GM06990 (cell line): ENCODE results near the gene TENT4B.
"Not testable (repeated sequence)": the region's sequence is repeated elsewhere in the genome, so short reads cannot be mapped to it uniquely, and the experiment has no call there.

Source experiments
- DNase-seq: peaks from one replicate; pipeline ENCODE4 v3.0.0-alpha.2; 2011; ENCODE audit not compliant: insufficient read length; ENCODE audit errors: extremely low read depth
- H3K27me3 ChIP-seq: replicated peaks from 2 replicates; pipeline ENCODE4 v1.6.0; 2011; ENCODE audit warnings: low read length; ENCODE audit not compliant: control insufficient read depth, insufficient read depth
- H3K36me3 ChIP-seq: 2 replicates; pipeline ENCODE4 v1.5.1; 2011; ENCODE audit warnings: low read length; ENCODE audit not compliant: control insufficient read depth, insufficient read depth
- H3K4me3 ChIP-seq: replicated peaks from 2 replicates; pipeline ENCODE4 v1.5.1; 2011; ENCODE audit warnings: low read depth, mild to moderate bottlenecking, control low read depth, low read length
- TF ChIP-seq, protein P1 (sequence below): IDR thresholded peaks from 2 replicates; pipeline ENCODE4 v1.5.1; 2011; ENCODE audit warnings: low read length, control low read depth, mild to moderate bottlenecking, inconsistent platforms; ENCODE audit not compliant: insufficient read depth, poor library complexity, severe bottlenecking

TENT4B gene

DNA sequence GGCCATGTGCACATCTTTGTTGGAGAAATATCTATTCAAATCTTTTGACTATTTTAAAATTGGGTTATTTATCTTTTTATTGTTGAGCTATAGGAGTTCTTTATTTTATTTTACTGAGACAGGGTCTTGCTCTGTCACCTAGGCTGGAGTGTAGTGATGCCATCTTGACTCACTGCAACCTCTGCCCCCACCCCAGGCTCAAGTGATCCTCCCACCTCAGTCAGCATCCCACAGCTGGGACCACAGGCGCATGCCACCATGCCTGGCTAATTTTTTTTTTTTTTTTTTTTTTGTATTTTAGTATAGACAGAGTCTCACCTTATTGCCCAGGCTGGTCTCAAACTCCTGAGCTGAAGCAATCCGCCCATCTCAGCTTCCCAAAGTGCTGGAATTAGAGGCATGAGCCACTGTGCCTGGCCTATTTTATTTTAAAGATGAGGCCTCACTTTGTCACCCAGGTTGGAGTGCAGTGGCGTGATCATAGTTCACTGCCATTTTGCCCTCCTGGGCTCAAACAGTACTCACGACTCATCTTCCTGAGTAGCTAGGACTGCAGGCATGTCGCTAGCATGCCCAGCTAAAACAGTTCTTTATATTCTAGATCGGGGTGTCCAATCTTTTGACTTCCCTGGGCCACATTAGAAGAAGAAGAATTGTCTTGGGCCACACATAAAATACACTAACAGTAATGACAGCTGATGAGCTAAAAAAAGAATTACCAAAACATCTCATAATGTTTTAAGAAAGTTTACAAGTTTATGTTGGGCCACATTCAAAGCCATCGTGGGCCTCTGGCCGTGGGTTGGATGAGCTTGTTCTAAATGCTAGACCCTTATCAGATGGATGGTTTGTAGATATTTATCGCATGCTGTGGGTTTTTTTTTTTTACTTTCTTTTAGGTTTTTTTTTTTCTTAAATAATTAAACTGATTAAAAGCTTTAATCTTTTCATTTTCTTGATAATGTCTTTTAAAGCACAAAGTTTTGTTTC is 13.7 kb downstream of the TENT4B start:
- H3K4me3 ChIP-seq = no peak overlapping the region

DNA sequence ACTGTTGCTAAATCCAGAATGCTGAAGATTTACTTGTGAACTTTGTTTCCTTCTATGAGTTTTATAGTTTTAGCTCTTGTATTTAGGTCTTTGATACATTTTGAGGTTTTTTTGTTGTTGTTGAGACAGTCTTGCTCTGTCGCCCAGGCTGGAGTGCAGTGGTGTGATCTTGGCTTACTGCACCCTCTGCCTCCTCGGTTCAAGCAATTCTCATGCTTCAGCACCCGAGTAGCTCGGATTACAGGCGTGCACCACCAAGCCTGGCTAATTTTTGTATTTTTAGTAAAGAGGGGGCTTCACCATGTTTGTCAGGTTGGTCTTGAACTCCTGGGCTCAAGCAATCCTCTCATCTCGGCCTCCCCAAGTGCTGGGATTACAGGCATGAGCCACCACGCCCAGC is 14.4 kb downstream of the TENT4B start:
- TF ChIP-seq, protein P1, sequence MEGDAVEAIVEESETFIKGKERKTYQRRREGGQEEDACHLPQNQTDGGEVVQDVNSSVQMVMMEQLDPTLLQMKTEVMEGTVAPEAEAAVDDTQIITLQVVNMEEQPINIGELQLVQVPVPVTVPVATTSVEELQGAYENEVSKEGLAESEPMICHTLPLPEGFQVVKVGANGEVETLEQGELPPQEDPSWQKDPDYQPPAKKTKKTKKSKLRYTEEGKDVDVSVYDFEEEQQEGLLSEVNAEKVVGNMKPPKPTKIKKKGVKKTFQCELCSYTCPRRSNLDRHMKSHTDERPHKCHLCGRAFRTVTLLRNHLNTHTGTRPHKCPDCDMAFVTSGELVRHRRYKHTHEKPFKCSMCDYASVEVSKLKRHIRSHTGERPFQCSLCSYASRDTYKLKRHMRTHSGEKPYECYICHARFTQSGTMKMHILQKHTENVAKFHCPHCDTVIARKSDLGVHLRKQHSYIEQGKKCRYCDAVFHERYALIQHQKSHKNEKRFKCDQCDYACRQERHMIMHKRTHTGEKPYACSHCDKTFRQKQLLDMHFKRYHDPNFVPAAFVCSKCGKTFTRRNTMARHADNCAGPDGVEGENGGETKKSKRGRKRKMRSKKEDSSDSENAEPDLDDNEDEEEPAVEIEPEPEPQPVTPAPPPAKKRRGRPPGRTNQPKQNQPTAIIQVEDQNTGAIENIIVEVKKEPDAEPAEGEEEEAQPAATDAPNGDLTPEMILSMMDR = no peak
- no peak for DNase-seq
- H3K36me3 ChIP-seq = no peaks in the 10 kb centered on the region; the same call in 1 of the 2 replicates

More for the DNA sequence above, 13.7 kb downstream of the TENT4B start:
- H3K36me3 ChIP-seq = no peaks in the 10 kb centered on the region; the same call in 1 of the 2 replicates
- H3K27me3 ChIP-seq = no peaks in the 10 kb centered on the region
- DNase-seq = no peak
- TF ChIP-seq, protein P1 = no peak

DNA sequence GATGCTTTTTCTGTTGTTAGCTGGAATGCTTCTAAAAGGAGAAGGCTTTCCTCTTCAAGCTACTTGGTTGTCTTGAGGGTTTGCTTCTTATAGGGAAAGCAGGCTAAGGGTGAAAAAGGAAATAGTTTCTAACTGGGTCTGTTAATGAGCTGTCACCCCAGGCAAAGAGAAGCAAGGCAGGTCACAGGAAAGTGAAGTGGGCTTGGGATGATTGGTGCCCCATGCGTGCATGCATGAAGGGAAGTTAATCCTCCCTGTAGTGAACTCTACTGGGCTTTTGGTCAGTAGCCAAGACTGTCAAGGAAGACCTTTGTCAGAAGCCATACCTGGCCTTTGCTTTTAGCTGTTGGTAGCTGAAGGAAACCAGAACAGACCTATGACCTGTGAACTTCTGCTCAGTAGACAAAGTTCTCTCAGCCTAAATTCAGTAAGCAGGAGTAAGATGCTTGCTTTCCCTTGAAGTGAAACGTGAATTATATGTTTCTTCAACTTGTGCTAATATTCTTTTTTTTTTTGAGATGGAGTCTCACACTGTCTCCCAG is 16.5 kb downstream of the TENT4B start:
- TF ChIP-seq, protein P1 = no peak
- no peak for DNase-seq
- Histone ChIP-seq H3K36me3 (no peaks in the 10 kb centered on the region; the same call in 1 of the 2 replicates), H3K27me3 (no peaks in the 10 kb centered on the region), H3K4me3 (no peak overlapping the region)

More for the DNA sequence above, 14.4 kb downstream of the TENT4B start:
- H3K4me3 ChIP-seq = no peak overlapping the region
- no peaks in the 10 kb centered on the region for H3K27me3 ChIP-seq

DNA sequence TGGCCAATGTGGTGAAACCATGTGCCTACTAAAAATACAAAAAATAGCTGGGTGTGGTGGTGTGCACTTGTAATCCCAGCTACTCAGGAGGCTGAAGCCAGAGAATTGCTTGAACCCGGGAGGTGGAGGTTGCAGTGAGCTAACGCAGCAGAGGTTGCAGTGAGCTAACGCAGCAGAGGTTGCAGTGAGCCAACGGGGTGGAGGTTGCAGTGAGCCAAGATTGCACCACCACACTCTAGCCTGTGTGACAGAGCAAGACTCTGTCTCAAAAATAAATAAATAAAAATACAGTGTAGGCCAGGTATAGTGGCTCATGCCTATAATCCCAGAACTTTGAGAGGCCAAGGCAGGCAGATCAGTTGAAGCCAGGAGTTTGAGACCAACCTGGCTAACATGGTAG is 18.7 kb downstream of the TENT4B start:
- not testable (repeated sequence) for H3K27me3 ChIP-seq, H3K4me3 ChIP-seq, H3K36me3 ChIP-seq, DNase-seq

DNA sequence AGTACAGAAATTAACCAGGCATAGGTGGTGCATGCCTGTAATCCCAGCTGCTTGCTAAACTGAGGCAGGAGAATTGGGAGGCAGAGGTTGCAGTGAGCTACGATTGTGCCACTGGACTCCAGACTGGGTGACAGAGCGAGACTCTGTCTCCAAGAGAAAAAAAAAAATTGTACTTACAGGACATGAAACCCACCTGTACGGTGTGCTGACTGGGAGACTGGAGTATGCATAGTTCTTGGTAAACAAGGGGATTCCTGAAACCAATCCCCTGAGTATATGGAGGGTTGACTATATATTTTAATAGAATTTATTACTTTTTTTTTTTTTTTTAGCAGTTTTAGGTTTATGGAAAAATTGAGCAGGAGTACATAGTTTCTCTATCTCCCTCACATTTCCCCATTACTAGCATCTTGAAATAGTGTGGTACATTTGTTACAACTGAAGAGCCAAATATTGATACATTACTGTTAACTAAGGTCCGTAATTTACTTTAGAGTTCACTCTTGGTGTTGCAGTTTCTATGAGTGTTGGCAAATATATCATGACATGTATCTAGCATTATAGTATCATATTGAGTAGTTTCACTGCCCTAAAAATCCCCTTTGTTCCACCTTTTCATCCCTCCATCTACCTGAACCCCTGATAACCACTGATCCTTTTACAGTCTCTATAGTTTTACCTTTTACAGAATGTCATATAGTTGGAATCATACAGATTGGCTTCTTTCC is 19.3 kb downstream of the TENT4B start:
- H3K4me3 ChIP-seq = no peak overlapping the region
- no peak for DNase-seq
- TF ChIP-seq, protein P1 = no peak

More for the DNA sequence above, 19.3 kb downstream of the TENT4B start:
- no peaks in the 10 kb centered on the region; the same call in 1 of the 2 replicates for H3K36me3 ChIP-seq
- H3K27me3 ChIP-seq = no peaks in the 10 kb centered on the region
